ENCODE measurements around the gene HAP1. TPM values are rescaled to one million over a fixed set of nuclear protein-coding genes. Genes with fewer than 3 reads are reported as not detected.

HAP1 gene
- total and polyA plus RNA-seq, 12 donors: 0.03 to 0.18 TPM; not detected in 10

- no peaks in the 10 kb centered on the region for H3K27me3 ChIP-seq
- H3K27ac ChIP-seq: peak overlapping the region in 1 of 10 donors; percentile 0
- peaks cover 0 to 64% (median 50%) of the 10 kb centered on the region in 9 donors for H3K36me3 ChIP-seq
- intact Hi-C loops (cut with DNase I): no loop called here
- TF ChIP-seq CTCF (IDR thresholded peaks at IDR 0.05): no peak
- 90 to 93% methylated on average over 11 of the region's 11 CpGs for WGBS, 2 donors
- no peak for DNase-seq
- no peak for ATAC-seq
- H3K9me3 ChIP-seq: no peaks in the 10 kb centered on the region
- H3K4me1 ChIP-seq: peaks cover 15 to 66% (median 50%) of the 10 kb centered on the region in 9 donors
- no peak overlapping the region for H3K4me3 ChIP-seq
Observed at GRCh38 chr17:41692722-41693521, 41.5 kb downstream of the HAP1 start.

GRCh38 chr17:41691031-41691777, 43.2 kb downstream of the HAP1 start:
- ATAC-seq (no peak), DNase-seq (no peak)
- intact Hi-C loops (cut with DNase I): no loop called here
- Histone ChIP-seq H3K4me1 (peaks cover 14 to 54% (median 46%) of the 10 kb centered on the region in 9 donors), H3K36me3 (peaks cover 0 to 64% (median 50%) of the 10 kb centered on the region in 9 donors), H3K9me3 (no peaks in the 10 kb centered on the region), H3K27me3 (no peaks in the 10 kb centered on the region), H3K27ac (peak overlapping the region in 1 of 10 donors; percentile 100), H3K4me3 (peak overlapping the region in 5 of 10 donors; percentile 71 to 96 (median 91))
- TF ChIP-seq CTCF (IDR thresholded peaks at IDR 0.05): no peak
- 71 to 72% methylated on average over 10 of the region's 10 CpGs for WGBS, 2 donors

GRCh38 chr17:41690497-41690896, 43.9 kb downstream of the HAP1 start:
- Histone ChIP-seq H3K4me1 (peaks cover 11 to 47% (median 39%) of the 10 kb centered on the region in 9 donors), H3K36me3 (peaks cover 0 to 62% (median 50%) of the 10 kb centered on the region in 9 donors), H3K4me3 (peak overlapping the region in 9 of 10 donors; percentile 62 to 99 (median 80)), H3K27me3 (no peaks in the 10 kb centered on the region), H3K27ac (peak overlapping the region in 4 of 10 donors; percentile 99 to 100 (median 100)), H3K9me3 (no peaks in the 10 kb centered on the region)
- ATAC-seq (no peak), DNase-seq (no peak)
- intact Hi-C loops (cut with DNase I): no loop called here
- no peak for TF ChIP-seq CTCF (IDR thresholded peaks at IDR 0.05)
- 68 to 70% methylated on average over 2 of the region's 2 CpGs for WGBS, 2 donors

All from heart right ventricle (tissue), 16 donors.